K562 (cell line): ENCODE data around the gene PLXNA2. TPM values are rescaled to one million over a fixed set of nuclear protein-coding genes. Genes with fewer than 3 reads are reported as not detected.

ENCODE experiments used
- ATAC-seq: fragments of 200-7000 bp; cut with Tn5 transposase; 3 replicates; pipeline ENCODE4 v1.9.1; 2020; ENCODE audit warnings: moderate library complexity
- BruUV-seq: library from RNA; stranded (reverse); fragments of 400-500 nt; replicated peaks from 2 replicates; lab custom pipeline; 2021; lab: Mats Ljungman, UMichigan
- CTCF ChIA-PET: fragments of 300-600 bp; formaldehyde crosslinking; extraction: SDS; loops from one replicate; lab custom pipeline; 2021; ENCODE audit warnings: low intra/inter-chr PET ratio; lab: Yijun Ruan, JAX
- POLR2A ChIA-PET: fragments of 300-600, 350-650 bp; sonication (Branson Sonifier 250); formaldehyde crosslinking; extraction: SDS; loops from one replicate; lab custom pipeline; 2021; ENCODE audit warnings: antibody characterized with exemption, inconsistent platforms; lab: Yijun Ruan, JAX
- DNase-seq, 4 experiments: peaks; one replicate each; pipeline versions ENCODE4 v3.0.0 to v3.0.0-alpha.2; 2011 to 2018; ENCODE audit warnings: low spot score in 3 of 4, mixed read lengths in 3 of 4; ENCODE audit errors: extremely low read depth in 1 of 4
- FAIRE-seq: peaks from 2 replicates; lab custom pipeline; 2011; peaks lifted over from hg19 to GRCh38; lab: Jason Lieb, UNC
- H2AFZ ChIP-seq: 2 replicates; pipeline ENCODE4 v1.6.0; 2011; ENCODE audit warnings: low read depth, low read length, control low read depth, inconsistent platforms
- H3K27ac ChIP-seq: fragments of 200-600 bp; 3 replicates; pipeline ENCODE4 v1.8.0; 2011; ENCODE audit warnings: low read depth, mild to moderate bottlenecking, control low read depth, inconsistent platforms, low read length, moderate library complexity, mixed read lengths; ENCODE audit errors: extremely low read depth
- H3K27me3 ChIP-seq, 2 experiments: fragments of 300-600 bp in 1 of 2; 2 replicates in 1 of 2; 3 replicates in 1 of 2; pipeline versions ENCODE4 v1.6.0 to v1.8.0; 2011; ENCODE audit warnings: inconsistent platforms in 2 of 2, low read length in 2 of 2, mild to moderate bottlenecking in 1 of 2, mixed read lengths in 1 of 2, moderate library complexity in 1 of 2; ENCODE audit not compliant: control insufficient read depth in 2 of 2, insufficient read depth in 2 of 2
- H3K36me3 ChIP-seq: fragments of 300-600 bp; 3 replicates; pipeline ENCODE4 v1.8.0; 2011; ENCODE audit warnings: mild to moderate bottlenecking, low read length, inconsistent platforms; ENCODE audit not compliant: control insufficient read depth, insufficient read depth
- H3K4me1 ChIP-seq, 2 experiments: fragments of 200-600 bp in 1 of 2; replicated peaks in 1 of 2; 2 replicates in 1 of 2; 3 replicates in 1 of 2; pipeline versions ENCODE4 v1.5.1 to v1.8.0; 2011; ENCODE audit warnings: inconsistent platforms in 2 of 2, low read length in 2 of 2, mild to moderate bottlenecking in 1 of 2, mixed read lengths in 1 of 2, moderate library complexity in 1 of 2; ENCODE audit not compliant: control insufficient read depth in 2 of 2, insufficient read depth in 2 of 2
- H3K4me2 ChIP-seq: 2 replicates; pipeline ENCODE4 v1.6.1; 2011; ENCODE audit warnings: low read length, control low read depth, inconsistent platforms, mixed read lengths; ENCODE audit not compliant: insufficient read depth
- H3K4me3 ChIP-seq: fragments of 200-600 bp; sonication (generic), shearing (Covaris generic); 2 replicates; pipeline ENCODE4 v1.5.1; 2016; ENCODE audit warnings: control low read depth, inconsistent platforms
- H3K79me2 ChIP-seq: fragments of 200-600 bp; 3 replicates; pipeline ENCODE4 v1.8.0; 2011; ENCODE audit warnings: low read length, inconsistent platforms; ENCODE audit not compliant: control insufficient read depth, insufficient read depth
- H3K9ac ChIP-seq, 2 experiments: 2 replicates each; pipeline versions ENCODE4 v1.6.0 to v1.6.1; 2011; ENCODE audit warnings: low read depth in 2 of 2, low read length in 2 of 2, control low read depth in 1 of 2, inconsistent platforms in 1 of 2, mild to moderate bottlenecking in 1 of 2, mixed read lengths in 1 of 2; ENCODE audit not compliant: insufficient read depth in 1 of 2
- H3K9me1 ChIP-seq: one replicate; pipeline ENCODE4 v1.6.0; 2011; ENCODE audit warnings: inconsistent platforms, mild to moderate bottlenecking, low read length, moderate library complexity; ENCODE audit not compliant: control insufficient read depth, insufficient read depth
- H3K9me3 ChIP-seq: replicated peaks from 2 replicates; pipeline ENCODE4 v1.5.1; 2011; ENCODE audit warnings: low read depth, low read length, inconsistent platforms; ENCODE audit not compliant: control insufficient read depth, insufficient read depth
- H4K20me1 ChIP-seq: replicated peaks from 2 replicates; pipeline ENCODE4 v1.6.1; 2011; ENCODE audit warnings: low read length, inconsistent platforms, mixed read lengths; ENCODE audit not compliant: control insufficient read depth, insufficient read depth
- ADNP ChIP-seq: fragments of 200-800 bp; sonication (Bioruptor generic); IDR thresholded peaks from 2 replicates; pipeline ENCODE4 v1.6.1; 2016; ENCODE audit warnings: missing genetic modification characterization, missing compliant biosample characterization
- C11orf30 ChIP-seq: fragments of 450-650 bp; IDR thresholded peaks from 2 replicates; pipeline ENCODE4 v1.6.1; 2016; ENCODE audit warnings: low read depth, mild to moderate bottlenecking
- CBFB ChIP-seq: sonication (generic); formaldehyde crosslinking; IDR thresholded peaks from 2 replicates; pipeline ENCODE4 v1.4.0; 2020; ENCODE audit warnings: mild to moderate bottlenecking, missing genetic modification reagents
- CCAR2 ChIP-seq: fragments of 200-400 bp; formaldehyde crosslinking; IDR thresholded peaks from 2 replicates; pipeline ENCODE4 v1.6.1; 2017; ENCODE audit warnings: mild to moderate bottlenecking, low read depth, low read length
- MAFF ChIP-seq: IDR thresholded peaks from 2 replicates; pipeline ENCODE4 v1.6.1; 2012; ENCODE audit warnings: low read length, improper control_type of control experiment
- MAFG ChIP-seq: fragments of 450-650 bp; conservative IDR thresholded peaks from 2 replicates; pipeline ENCODE4 v1.6.1; 2016; ENCODE audit warnings: missing genetic modification characterization, missing compliant biosample characterization
- MAFK ChIP-seq: IDR thresholded peaks from 2 replicates; pipeline ENCODE4 v1.6.1; 2011; ENCODE audit warnings: low read length, improper control_type of control experiment
- MAX ChIP-seq: sonication (generic); formaldehyde crosslinking; IDR thresholded peaks from 2 replicates; pipeline ENCODE4 v1.9.0; 2022; ENCODE audit warnings: mild to moderate bottlenecking, missing genetic modification reagents
- MXD1 ChIP-seq: fragments of 250-450 bp; sonication (Bioruptor Pico); IDR thresholded peaks from 2 replicates; pipeline ENCODE4 v1.8.0; 2021; ENCODE audit warnings: borderline replicate concordance, mild to moderate bottlenecking, moderate library complexity; ENCODE audit not compliant: poor library complexity, severe bottlenecking
- ZNF316 ChIP-seq: fragments of 450-650 bp; IDR thresholded peaks from 2 replicates; pipeline ENCODE4 v1.6.1; 2016
- ZNF584 ChIP-seq: fragments of 200-800 bp; sonication (Bioruptor generic); IDR thresholded peaks from 2 replicates; pipeline ENCODE4 v1.6.1; 2016; ENCODE audit warnings: low read depth, mild to moderate bottlenecking, missing genetic modification characterization, missing compliant biosample characterization
- WGBS: fragments of 100-300 bp; shearing (Covaris generic); methylation state at CpG from one replicate; pipeline ENCODE4 v1.1.6; 2016; ENCODE audit warnings: low coverage, mixed read lengths; ENCODE audit not compliant: insufficient coverage; ENCODE audit errors: missing lambda C conversion rate; 5-methylcytosine and 5-hydroxymethylcytosine counted together
- in situ Hi-C: fragments of 300-500 bp; cut with MboI; formaldehyde crosslinking; loops from 4 replicates; pipeline ENCODE4 v1.15.0; 2018; ENCODE audit warnings: inconsistent platforms, mixed read lengths
- intact Hi-C: fragments of 100-400 bp; cut with micrococcal nuclease; formaldehyde crosslinking; loops from 2 replicates; pipeline ENCODE4 v1.14.2; 2022
- polyA plus RNA-seq, 8 experiments: library from polyadenylated mRNA; depleted of rRNA in 4 of 8; stranded (reverse) in 5 of 8; unstranded in 3 of 8; fragments of >200 nt; fragmentation: Nextera tagmentation in 2 of 8; fragmentation: Illumina TruSeq in 1 of 8; extraction: Ambion mirVana in 2 of 8; extraction: Trizol in 1 of 8; gene quantifications; 2 replicates each; pipeline versions ENCODE4 v1.2.1 to v1.2.3, GENCODE V29; 2011 to 2014; ENCODE audit warnings: inconsistent platforms in 1 of 8, missing spikeins in 1 of 8
- total RNA-seq, 7 experiments: library from RNA; depleted of rRNA in 6 of 7; stranded (reverse); fragments of >200 nt in 6 of 7; fragmentation: Illumina TruSeq in 2 of 7; extraction: Trizol in 2 of 7; gene quantifications; 2 replicates each; pipeline versions ENCODE4 v1.2.1 to v1.2.3, GENCODE V29; 2011 to 2021; ENCODE audit warnings: low replicate concordance in 1 of 7

PLXNA2 gene
- total and polyA plus RNA-seq, 9 of the 15 experiments (the other 6 are each of a cell fraction or from before 2014, with no cell fraction given), result 0.01 to 1.3 (median 0.32) TPM

- Histone ChIP-seq H3K4me1 (peaks cover 47 to 50% of the 10 kb centered on the region in 2 experiments), H3K4me3 (no peak overlapping the region), H3K9me3 (no peaks in the 10 kb centered on the region), H4K20me1 (no peaks in the 10 kb centered on the region), H3K27ac (no peak overlapping the region), H3K9me1 (no peaks in the 10 kb centered on the region), H2AFZ (no peak overlapping the region), H3K4me2 (no peak overlapping the region), H3K79me2 (no peaks in the 10 kb centered on the region), H3K27me3 (no peaks in the 10 kb centered on the region), H3K36me3 (no peaks in the 10 kb centered on the region), H3K9ac (no peak overlapping the region)
- TF ChIP-seq MAX (no peak), ZNF316 (peak; percentile 87), MAFK (peak; percentile 55; the same call in 1 of the 2 replicates), ADNP (tag) (no peak), CBFB (CRISPR knock-in tag) (no peak), C11orf30 (peak; percentile 80), CCAR2 (no peak), MAFG (tag) (peak; percentile 67), ZNF584 (CRISPR knock-in tag) (0 out of 2 replicates have a peak, but pooled peaks have one; percentile 6), MAFF (peak; percentile 67; the same call in 1 of the 2 replicates), MXD1 (CRISPR knock-in tag) (no peak)
- DNase-seq, result no peak
- no TSS peak for BruUV-seq
- no peak for ATAC-seq
- intact Hi-C loops, result loop anchor here (2.0 to 5.0 kb wide), 2 partner anchors 53 to 54 kb away; no protein-coding TSS in a partner anchor
- ChIA-PET POLR2A (interaction anchor here (0.5 to 2.0 kb wide), 7 partner anchors 9 to 222 kb away, joined by 3 to 10 read pairs (median 3); no protein-coding TSS in a partner anchor), CTCF (no interaction called here)
- 36% methylated on average over 5 of the region's 5 CpGs for WGBS
- in situ Hi-C loops, result no loop called here
- FAIRE-seq, result no peak
These were observed 59.1 kb downstream of the PLXNA2 start for GRCh38 chr1:208184966-208185654.
